CD8-positive, alpha-beta memory T cell (primary cell): ENCODE measurements around the gene MED14. TPM values are rescaled to one million over a fixed set of nuclear protein-coding genes. Genes with fewer than 3 reads are reported as not detected.

ENCODE experiments used
- CTCF ChIA-PET: fragments of 350-600 bp; sonication (Branson Sonifier 250); formaldehyde crosslinking; loops from one replicate; lab custom pipeline; 2021; ENCODE audit warnings: antibody characterized with exemption; lab: Charles Lee
- POLR2A ChIA-PET: fragments of 350-600 bp; sonication (Branson Sonifier 250); formaldehyde crosslinking; loops from one replicate; lab custom pipeline; 2021; ENCODE audit warnings: antibody characterized with exemption; lab: Charles Lee
- DNase-seq, 5 donors: peaks; one replicate each; pipeline versions ENCODE4 v3.0.0 to v3.0.0-alpha.2; 2020 to 2022; ENCODE audit warnings: mixed read lengths in 1 of 5
- H3K27ac ChIP-seq: one replicate; pipeline ENCODE4 v1.7.0; 2013; ENCODE audit warnings: low read depth, mild to moderate bottlenecking, low read length, moderate library complexity
- H3K27me3 ChIP-seq: 2 replicates; pipeline ENCODE4 v1.7.0; 2013; ENCODE audit warnings: low read length, mild to moderate bottlenecking; ENCODE audit not compliant: insufficient read depth, poor library complexity, severe bottlenecking
- H3K36me3 ChIP-seq: 2 replicates; pipeline ENCODE4 v1.7.0; 2013; ENCODE audit warnings: mild to moderate bottlenecking, low read length, moderate library complexity; ENCODE audit not compliant: insufficient read depth
- H3K4me1 ChIP-seq: 2 replicates; pipeline ENCODE4 v1.7.0; 2013; ENCODE audit warnings: mild to moderate bottlenecking, low read length, moderate library complexity; ENCODE audit not compliant: insufficient read depth
- H3K4me3 ChIP-seq: 2 replicates; pipeline ENCODE4 v1.7.0; 2013; ENCODE audit warnings: mild to moderate bottlenecking, low read length
- H3K9me3 ChIP-seq: 2 replicates; pipeline ENCODE4 v1.7.0; 2013; ENCODE audit warnings: mild to moderate bottlenecking, low read length
- H3K27ac Mint-ChIP-seq, 8 donors: one replicate each; pipeline ENCODE4 v1.8.0; 2020 to 2021; ENCODE audit warnings: mixed read lengths in 8 of 8, mild to moderate bottlenecking in 6 of 8, inconsistent platforms in 3 of 8, moderate library complexity in 3 of 8
- H3K27me3 Mint-ChIP-seq, 2 donors: one replicate each; pipeline ENCODE4 v1.8.0; 2020 to 2021; ENCODE audit warnings: mixed read lengths in 2 of 2, mild to moderate bottlenecking in 1 of 2, moderate library complexity in 1 of 2
- H3K36me3 Mint-ChIP-seq, 3 donors: one replicate each; pipeline ENCODE4 v1.8.0; 2020 to 2021; ENCODE audit warnings: mixed read lengths in 3 of 3, inconsistent platforms in 1 of 3, mild to moderate bottlenecking in 1 of 3
- H3K4me1 Mint-ChIP-seq, 3 donors: one replicate each; pipeline ENCODE4 v1.8.0; 2020 to 2021; ENCODE audit warnings: mixed read lengths in 3 of 3, inconsistent platforms in 1 of 3, mild to moderate bottlenecking in 1 of 3
- H3K4me3 Mint-ChIP-seq, 7 donors: one replicate each; pipeline ENCODE4 v1.8.0; 2020 to 2021; ENCODE audit warnings: mixed read lengths in 7 of 7, mild to moderate bottlenecking in 6 of 7, moderate library complexity in 4 of 7, inconsistent platforms in 2 of 7
- H3K9me3 Mint-ChIP-seq, 5 donors: one replicate each; pipeline ENCODE4 v1.8.0; 2020 to 2022; ENCODE audit warnings: mixed read lengths in 5 of 5, mild to moderate bottlenecking in 3 of 5, moderate library complexity in 2 of 5, inconsistent platforms in 1 of 5
- polyA plus RNA-seq: library from polyadenylated mRNA; unstranded; fragments of 300-500 nt; fragmentation: Illumina TruSeq; gene quantifications from one replicate; pipeline ENCODE4 v1.2.3, GENCODE V29; 2021
- total RNA-seq, 2 experiments: library from RNA; stranded (reverse); gene quantifications; one replicate each; pipeline ENCODE4 v1.2.3, GENCODE V29; 2021

The MED14 gene
- total and polyA plus RNA-seq, 3 experiments from 2014 or later, result 8.5 to 42.1 (median 39.6) TPM

GRCh38 chrX:40683245-40683644 is 52.1 kb downstream of the MED14 start:
- CTCF ChIA-PET, result no interaction called here
- Mint-ChIP-seq H3K4me1 (peaks cover 7 to 27% (median 10%) of the 10 kb centered on the region in 3 donors), H3K4me3 (no peak overlapping the region), H3K36me3 (peaks cover 15 to 73% (median 39%) of the 10 kb centered on the region in 3 donors), H3K27ac (peak overlapping the region in 4 of 8 donors; percentile 11 to 61 (median 47)), H3K27me3 (no peaks in the 10 kb centered on the region), H3K9me3 (no peaks in the 10 kb centered on the region)
- Histone ChIP-seq H3K9me3 (no peaks in the 10 kb centered on the region), H3K36me3 (peaks cover 12% of the 10 kb centered on the region), H3K27ac (no peak overlapping the region), H3K4me3 (no peak overlapping the region), H3K4me1 (no peaks in the 10 kb centered on the region), H3K27me3 (no peaks in the 10 kb centered on the region)
- POLR2A ChIA-PET, result no interaction called here
- DNase-seq, result no peak

GRCh38 chrX:40671126-40671525 is 64.2 kb downstream of the MED14 start:
- no peak overlapping the region for H3K4me3 Mint-ChIP-seq
- Histone ChIP-seq H3K27ac (no peak overlapping the region), H3K36me3 (peaks cover 10% of the 10 kb centered on the region), H3K27me3 (no peaks in the 10 kb centered on the region), H3K9me3 (no peaks in the 10 kb centered on the region), H3K4me1 (no peaks in the 10 kb centered on the region), H3K4me3 (no peak overlapping the region)
- no peaks in the 10 kb centered on the region for H3K27me3 Mint-ChIP-seq
- H3K36me3 Mint-ChIP-seq, result peaks cover 7 to 78% (median 23%) of the 10 kb centered on the region in 3 donors
- no peak overlapping the region for H3K27ac Mint-ChIP-seq
- H3K9me3 Mint-ChIP-seq, result no peaks in the 10 kb centered on the region
- ChIA-PET CTCF (no interaction called here), POLR2A (no interaction called here)
- no peak for DNase-seq
- H3K4me1 Mint-ChIP-seq, result no peaks in the 10 kb centered on the region

GRCh38 chrX:40663880-40664630 is 71.3 kb downstream of the MED14 start:
- Mint-ChIP-seq H3K27me3 (no peaks in the 10 kb centered on the region), H3K27ac (peak overlapping the region; percentile 43 to 96 (median 76)), H3K4me1 (peaks cover 18 to 19% (median 19%) of the 10 kb centered on the region in 3 donors), H3K4me3 (peak overlapping the region in 2 of 7 donors; percentile 20 to 65), H3K9me3 (no peaks in the 10 kb centered on the region), H3K36me3 (peaks cover 7 to 68% (median 28%) of the 10 kb centered on the region in 3 donors)
- DNase-seq, result no peak
- Histone ChIP-seq H3K4me3 (no peak overlapping the region), H3K36me3 (peaks cover 28% of the 10 kb centered on the region), H3K9me3 (no peaks in the 10 kb centered on the region), H3K27ac (no peak overlapping the region), H3K27me3 (no peaks in the 10 kb centered on the region), H3K4me1 (peaks cover 8% of the 10 kb centered on the region)
- ChIA-PET POLR2A (no interaction called here), CTCF (interaction anchor here (1.0 kb wide), 2 partner anchors 9 to 80 kb away, joined by 3 to 4 read pairs; no protein-coding TSS in a partner anchor)

GRCh38 chrX:40663078-40663740 is 72.1 kb downstream of the MED14 start:
- DNase-seq, result peak in 1 of 5 donors; percentile 45
- peaks cover 28% of the 10 kb centered on the region for H3K36me3 ChIP-seq
- no peaks in the 10 kb centered on the region for H3K9me3 ChIP-seq
- no peaks in the 10 kb centered on the region for H3K9me3 Mint-ChIP-seq
- no peak overlapping the region for H3K4me3 ChIP-seq
- H3K27ac ChIP-seq, result no peak overlapping the region
- H3K4me1 ChIP-seq, result peaks cover 8% of the 10 kb centered on the region
- no peaks in the 10 kb centered on the region for H3K27me3 ChIP-seq
- peaks cover 7 to 64% (median 28%) of the 10 kb centered on the region in 3 donors for H3K36me3 Mint-ChIP-seq
- peaks cover 18 to 19% (median 19%) of the 10 kb centered on the region in 3 donors for H3K4me1 Mint-ChIP-seq
- H3K27ac Mint-ChIP-seq, result peak overlapping the region; percentile 36 to 96 (median 78)
- POLR2A ChIA-PET, result no interaction called here
- peak overlapping the region; percentile 20 to 65 (median 36) for H3K4me3 Mint-ChIP-seq
- no peaks in the 10 kb centered on the region for H3K27me3 Mint-ChIP-seq
- CTCF ChIA-PET, result no interaction called here

- POLR2A ChIA-PET, result no interaction called here
- no peaks in the 10 kb centered on the region for H3K27me3 ChIP-seq
- H3K9me3 ChIP-seq, result no peaks in the 10 kb centered on the region
- no peaks in the 10 kb centered on the region for H3K9me3 Mint-ChIP-seq
- no peaks in the 10 kb centered on the region for H3K27me3 Mint-ChIP-seq
- DNase-seq, result no peak
- peak overlapping the region in 1 of 8 donors; percentile 73 for H3K27ac Mint-ChIP-seq
- H3K27ac ChIP-seq, result no peak overlapping the region
- H3K36me3 ChIP-seq, result peaks cover 20% of the 10 kb centered on the region
- peaks cover 18 to 19% (median 19%) of the 10 kb centered on the region in 3 donors for H3K4me1 Mint-ChIP-seq
- no peak overlapping the region for H3K4me3 ChIP-seq
- H3K4me1 ChIP-seq, result peaks cover 8% of the 10 kb centered on the region
- peaks cover 6 to 59% (median 21%) of the 10 kb centered on the region in 3 donors for H3K36me3 Mint-ChIP-seq
- CTCF ChIA-PET, result interaction anchor here (1.0 to 1.6 kb wide), 2 partner anchors 10 to 74 kb away, joined by 3 read pairs; partner anchors contain the start of gene MED14
- no peak overlapping the region for H3K4me3 Mint-ChIP-seq
Measured at GRCh38 chrX:40661489-40661888, 73.9 kb downstream of the MED14 start.

- Histone ChIP-seq H3K4me3 (no peak overlapping the region), H3K36me3 (peaks cover 11% of the 10 kb centered on the region), H3K27ac (no peak overlapping the region), H3K27me3 (no peaks in the 10 kb centered on the region), H3K9me3 (no peaks in the 10 kb centered on the region), H3K4me1 (peaks cover 8% of the 10 kb centered on the region)
- H3K4me3 Mint-ChIP-seq, result no peak overlapping the region
- CTCF ChIA-PET, result no interaction called here
- H3K4me1 Mint-ChIP-seq, result peaks cover 18 to 19% (median 19%) of the 10 kb centered on the region in 3 donors
- POLR2A ChIA-PET, result no interaction called here
- no peak for DNase-seq
- no peaks in the 10 kb centered on the region for H3K27me3 Mint-ChIP-seq
- no peaks in the 10 kb centered on the region for H3K9me3 Mint-ChIP-seq
- peak overlapping the region in 1 of 8 donors; percentile 24 for H3K27ac Mint-ChIP-seq
- H3K36me3 Mint-ChIP-seq, result peaks cover 8 to 58% (median 17%) of the 10 kb centered on the region in 3 donors
Measured at GRCh38 chrX:40660381-40660780, 75.0 kb downstream of the MED14 start.

GRCh38 chrX:40653535-40653934 is 81.8 kb downstream of the MED14 start:
- H3K27ac Mint-ChIP-seq, result peak overlapping the region in 2 of 8 donors; percentile 54 to 67
- peaks cover 7 to 43% (median 11%) of the 10 kb centered on the region in 3 donors for H3K36me3 Mint-ChIP-seq
- H3K4me3 ChIP-seq, result no peak overlapping the region
- peaks cover 13% of the 10 kb centered on the region for H3K36me3 ChIP-seq
- H3K27ac ChIP-seq, result no peak overlapping the region
- peaks cover 2 to 6% (median 4%) of the 10 kb centered on the region in 3 donors for H3K4me1 Mint-ChIP-seq
- no peaks in the 10 kb centered on the region for H3K4me1 ChIP-seq
- H3K4me3 Mint-ChIP-seq, result no peak overlapping the region
- no peak for DNase-seq
- no peaks in the 10 kb centered on the region for H3K9me3 Mint-ChIP-seq
- POLR2A ChIA-PET, result no interaction called here
- CTCF ChIA-PET, result interaction anchor here (1.2 to 5.3 kb wide), 2 partner anchors 109 to 141 kb away, joined by 3 to 54 read pairs; no protein-coding TSS in a partner anchor
- no peaks in the 10 kb centered on the region for H3K9me3 ChIP-seq
- no peaks in the 10 kb centered on the region for H3K27me3 ChIP-seq
- no peaks in the 10 kb centered on the region for H3K27me3 Mint-ChIP-seq
